NCI-H510A (cell line): Measurements from ENCODE around the gene PLD4.
"Not testable (repeated sequence)": the region's sequence is repeated elsewhere in the genome, so short reads cannot be mapped to it uniquely, and the experiment has no call there.

Experiments
- DNase-seq: peaks from one replicate; lab custom pipeline; 2025; lab: John Stamatoyannopoulos, UW

The PLD4 gene

GRCh38 chr14:104941508-104942365 is 17.1 kb downstream of the PLD4 start:
- DNase-seq = no peak

GRCh38 chr14:104942586-104942985 is 17.9 kb downstream of the PLD4 start:
- DNase-seq = no peak

DNA sequence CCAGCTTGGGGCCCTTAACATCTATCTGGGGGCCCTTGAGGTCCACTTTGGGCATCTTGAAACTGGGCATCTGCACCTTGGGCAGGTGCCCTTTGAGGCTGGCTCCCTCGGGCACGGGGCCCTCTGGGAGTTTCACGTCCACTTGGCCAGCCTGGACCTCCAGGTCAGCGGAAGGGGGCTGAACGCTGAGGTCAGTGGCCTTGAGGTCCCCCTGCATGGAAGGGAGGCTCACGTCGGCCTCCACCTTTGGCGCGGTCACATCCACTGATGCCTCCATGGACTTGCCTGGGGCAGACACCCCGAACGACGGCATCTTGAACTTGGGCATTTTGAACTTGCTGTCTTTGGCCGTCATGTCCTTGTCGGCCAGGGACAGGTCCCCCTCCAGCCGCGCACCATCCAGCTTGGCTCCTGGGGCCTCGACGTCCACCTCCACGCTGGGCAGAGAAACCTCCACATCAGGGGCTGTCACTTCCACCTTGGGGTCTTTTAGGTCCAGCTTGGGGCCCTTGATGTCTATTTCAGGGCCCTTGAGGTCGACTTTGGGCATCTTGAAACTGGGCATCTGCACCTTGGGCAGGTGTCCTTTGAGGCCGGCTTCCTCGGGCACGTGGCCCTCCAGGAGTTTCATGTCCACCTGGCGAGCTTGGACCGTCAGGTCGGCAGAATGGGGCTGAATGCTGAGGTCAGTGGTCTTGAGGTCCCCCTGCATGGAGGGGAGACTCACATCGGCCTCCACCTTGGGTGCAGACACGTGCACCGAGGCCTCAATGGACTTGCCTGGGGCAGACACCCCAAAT is 18.7 kb downstream of the PLD4 start:
- DNase-seq = not testable (repeated sequence)

- DNase-seq = not testable (repeated sequence)
These were observed 19.3 kb downstream of the PLD4 start for GRCh38 chr14:104944016-104944308.

- DNase-seq = not testable (repeated sequence)
These were observed 19.9 kb downstream of the PLD4 start for GRCh38 chr14:104944436-104945205.

DNA sequence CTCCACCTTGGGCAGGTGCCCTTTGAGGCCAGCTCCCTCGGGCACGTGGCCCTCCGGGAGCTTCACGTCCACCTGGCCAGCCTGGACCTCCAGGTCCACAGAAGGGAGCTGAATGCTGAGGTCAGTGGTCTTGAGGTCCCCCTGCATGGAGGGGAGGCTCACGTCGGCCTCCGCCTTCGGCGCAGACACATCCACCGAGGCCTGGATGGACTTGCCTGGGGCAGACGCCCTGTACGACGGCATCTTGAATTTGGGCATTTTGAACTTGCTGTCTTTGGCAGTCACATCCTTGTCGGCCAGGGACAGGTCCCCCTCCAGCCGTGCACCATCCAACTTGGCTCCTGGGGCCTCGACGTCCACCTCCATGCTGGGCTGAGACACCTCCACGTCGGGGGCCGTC is 20.6 kb downstream of the PLD4 start:
- not testable (repeated sequence) for DNase-seq

GRCh38 chr14:104945986-104946965 is 21.6 kb downstream of the PLD4 start:
- DNase-seq = not testable (repeated sequence)

- not testable (repeated sequence) for DNase-seq
These were observed 22.5 kb downstream of the PLD4 start for GRCh38 chr14:104947201-104947600.

GRCh38 chr14:104947881-104948735 is 23.4 kb downstream of the PLD4 start:
- DNase-seq = not testable (repeated sequence)

GRCh38 chr14:104948736-104949031 is 24.0 kb downstream of the PLD4 start:
- no peak for DNase-seq

DNA sequence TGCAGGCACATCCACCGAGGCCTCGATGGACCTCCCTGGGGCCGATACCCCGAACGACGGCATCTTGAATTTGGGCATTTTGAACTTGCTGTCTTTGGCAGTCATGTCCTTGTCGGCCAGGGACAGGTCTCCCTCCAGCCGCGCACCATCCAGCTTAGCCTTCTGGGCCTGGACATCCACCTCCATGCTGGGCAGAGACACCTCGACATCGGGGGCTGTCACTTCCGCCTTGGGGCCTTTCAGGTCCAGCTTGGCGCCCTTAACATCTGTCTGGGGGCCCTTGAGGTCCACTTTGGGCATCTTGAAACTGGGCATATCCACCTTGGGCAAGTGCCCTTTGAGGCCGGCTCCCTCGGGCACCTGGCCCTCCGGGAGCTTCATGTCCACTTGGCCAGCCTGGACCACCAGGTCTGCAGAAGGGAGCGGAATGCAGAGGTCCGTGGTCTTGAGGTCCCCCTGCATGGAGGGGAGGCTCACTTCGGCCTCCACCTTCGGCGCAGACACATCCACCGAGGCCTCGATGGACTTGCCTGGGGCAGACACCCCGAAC is 24.8 kb downstream of the PLD4 start:
- not testable (repeated sequence) for DNase-seq

DNA sequence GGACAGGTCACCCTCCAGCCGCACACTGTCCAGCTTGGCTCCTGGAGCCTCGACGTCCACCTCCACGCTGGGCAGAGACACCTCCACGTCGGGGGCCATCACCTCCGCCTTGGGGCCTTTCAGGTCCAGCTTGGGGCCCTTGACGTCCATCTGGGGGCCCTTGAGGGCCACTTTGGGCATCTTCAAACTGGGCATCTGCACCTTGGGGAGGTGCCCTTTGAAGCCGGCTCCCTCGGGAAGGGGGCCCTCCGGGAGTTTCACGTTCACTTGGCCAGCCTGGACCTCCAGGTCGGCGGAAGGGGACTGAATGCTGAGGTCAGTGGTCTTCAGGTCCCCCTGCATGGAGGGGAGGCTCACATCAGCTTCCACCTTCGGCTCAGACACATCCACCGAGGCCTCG is 25.3 kb downstream of the PLD4 start:
- DNase-seq = no peak

GRCh38 chr14:104950701-104951100 is 26.0 kb downstream of the PLD4 start:
- not testable (repeated sequence) for DNase-seq

DNA sequence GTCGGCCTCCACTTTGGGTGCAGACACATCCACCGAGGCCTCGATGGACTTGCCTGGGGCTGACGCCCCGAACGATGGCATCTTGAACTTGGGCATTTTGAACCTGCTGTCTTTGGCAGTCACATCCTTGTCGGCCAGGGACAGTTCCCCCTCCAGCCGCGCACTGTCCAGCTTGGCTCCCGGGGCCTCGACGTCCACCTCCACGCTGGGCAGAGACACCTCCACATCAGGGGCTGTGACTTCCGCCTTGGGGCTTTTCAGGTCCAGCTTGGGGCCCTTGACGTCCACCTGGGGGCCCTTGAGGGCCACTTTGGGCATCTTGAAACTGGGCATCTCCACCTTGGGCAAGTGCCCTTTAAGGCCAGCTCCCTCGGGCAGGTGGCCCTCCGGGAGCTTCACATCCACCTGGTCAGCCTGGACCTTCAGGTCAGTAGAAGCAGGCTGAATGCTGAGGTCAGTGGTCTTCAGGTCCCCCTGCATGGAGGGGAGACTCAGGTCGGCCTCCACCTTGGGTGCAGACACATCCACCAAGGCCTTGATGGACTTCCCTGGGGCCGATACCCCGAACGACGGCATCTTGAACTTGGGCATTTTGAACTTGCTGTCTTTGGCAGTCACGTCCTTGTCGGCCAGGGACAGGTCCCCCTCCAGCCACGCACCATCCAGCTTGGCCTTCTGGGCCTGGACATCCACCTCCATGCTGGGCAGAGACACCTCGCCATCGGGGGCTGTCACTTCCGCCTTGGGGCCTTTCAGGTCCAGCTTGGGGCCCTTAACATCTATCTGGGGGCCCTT is 27.4 kb downstream of the PLD4 start:
- not testable (repeated sequence) for DNase-seq

DNA sequence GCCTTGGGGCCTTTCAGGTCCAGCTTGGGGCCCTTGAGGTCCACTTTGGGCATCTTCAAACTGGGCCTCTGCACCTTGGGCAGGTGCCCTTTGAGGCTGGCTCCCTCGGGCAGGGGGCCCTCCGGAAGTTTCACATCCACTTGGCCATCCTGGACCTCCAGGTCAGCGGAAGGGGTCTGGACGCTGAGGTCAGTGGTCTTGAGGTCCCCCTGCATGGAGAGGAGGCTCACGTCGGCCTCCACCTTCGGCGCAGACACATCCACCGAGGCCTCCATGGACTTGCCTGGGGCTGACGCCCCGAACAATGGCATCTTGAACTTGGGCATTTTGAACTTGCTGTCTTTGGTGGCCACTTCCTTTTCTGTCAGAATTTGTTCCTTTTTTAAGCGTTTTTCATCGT is 28.4 kb downstream of the PLD4 start:
- no peak for DNase-seq

GRCh38 chr14:104953896-104954656 is 29.4 kb downstream of the PLD4 start:
- DNase-seq = no peak

DNA sequence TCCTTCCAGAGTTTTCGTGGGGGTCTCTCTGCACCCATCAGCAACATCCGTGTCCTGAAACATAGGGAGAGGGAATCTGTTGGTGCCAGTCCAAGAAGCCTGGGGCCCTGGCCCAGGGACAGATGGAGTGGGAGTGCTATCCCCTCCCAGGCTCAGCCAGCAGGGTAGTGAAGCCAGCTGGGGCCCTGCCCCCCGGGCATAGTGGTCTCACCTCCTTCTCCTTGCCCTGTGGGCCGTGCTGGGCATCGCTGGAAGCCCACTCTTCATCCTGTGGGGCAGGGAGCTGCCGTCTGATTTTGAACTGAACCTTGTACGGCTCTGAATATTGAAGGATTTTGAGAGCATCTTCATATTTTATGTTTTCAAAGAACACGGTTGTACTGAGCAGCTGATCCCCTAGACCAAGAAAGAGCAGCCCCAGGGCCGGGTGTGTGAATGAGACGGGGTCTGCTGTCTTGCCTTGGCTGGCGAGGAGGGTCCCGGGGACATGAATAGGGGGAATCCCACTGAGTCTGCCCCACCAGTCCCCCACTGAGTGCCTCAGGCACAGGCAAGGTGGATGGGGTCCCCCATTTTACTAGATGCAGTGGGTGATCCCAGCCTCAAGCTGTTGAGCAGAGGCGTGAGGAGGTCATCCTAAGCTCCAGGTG is 30.2 kb downstream of the PLD4 start:
- no peak for DNase-seq

- DNase-seq = no peak
These were observed 30.7 kb downstream of the PLD4 start for GRCh38 chr14:104955396-104955770.
